HG02852 (cell line): ENCODE measurements around the gene ELAVL1.
"Not testable (repeated sequence)": the region's sequence is repeated elsewhere in the genome, so short reads cannot be mapped to it uniquely, and the experiment has no call there.

Source experiments
- ATAC-seq: cut with Tn5 transposase; IDR thresholded peaks from one replicate; pipeline ENCODE4 v1.9.1; 2021; ENCODE audit warnings: mild to moderate bottlenecking, moderate library complexity; ENCODE audit not compliant: unreplicated experiment

Gene ELAVL1

DNA sequence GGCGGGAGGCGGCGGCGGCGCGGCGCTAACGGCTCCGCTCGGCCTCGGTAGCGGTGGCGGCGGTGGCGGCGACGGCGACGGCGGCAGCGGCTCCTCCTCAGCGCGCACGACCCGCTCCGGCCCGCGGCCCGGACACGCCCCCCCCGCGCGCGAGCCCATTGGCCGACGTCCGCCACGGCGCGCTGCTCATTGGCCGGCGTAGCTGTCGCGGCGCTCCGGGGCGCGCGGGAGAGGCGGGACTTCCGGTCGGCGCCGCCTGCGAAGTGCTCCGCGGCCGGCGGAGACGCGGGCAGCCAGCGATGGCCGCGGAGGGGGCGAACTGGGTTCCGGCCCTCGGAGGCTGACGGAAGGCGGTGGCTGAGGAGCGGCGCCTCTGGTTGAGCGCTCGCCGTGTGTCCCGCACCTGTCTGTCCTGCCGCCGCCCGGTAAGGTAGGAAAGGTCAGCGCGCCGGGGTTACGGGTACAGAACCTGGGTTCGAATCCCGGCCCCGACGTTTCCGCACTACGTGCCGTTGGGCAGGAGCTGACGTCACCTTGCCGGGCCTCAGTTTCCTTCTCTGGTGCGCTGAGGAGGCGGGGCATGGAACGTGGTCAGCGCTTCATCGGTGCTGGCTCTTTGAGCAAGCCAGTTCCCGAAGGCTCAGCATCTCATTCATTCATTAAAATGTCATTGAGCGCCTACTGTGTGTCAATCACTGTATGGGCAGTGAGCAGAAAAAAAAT is at the start of gene ELAVL1:
Gene ELAVL1 (minus strand): TSS at position 108 of the 723 bp plus-strand sequence. CDS start 13,826 bp downstream, outside the sequence.
- peak; percentile 75 for ATAC-seq

DNA sequence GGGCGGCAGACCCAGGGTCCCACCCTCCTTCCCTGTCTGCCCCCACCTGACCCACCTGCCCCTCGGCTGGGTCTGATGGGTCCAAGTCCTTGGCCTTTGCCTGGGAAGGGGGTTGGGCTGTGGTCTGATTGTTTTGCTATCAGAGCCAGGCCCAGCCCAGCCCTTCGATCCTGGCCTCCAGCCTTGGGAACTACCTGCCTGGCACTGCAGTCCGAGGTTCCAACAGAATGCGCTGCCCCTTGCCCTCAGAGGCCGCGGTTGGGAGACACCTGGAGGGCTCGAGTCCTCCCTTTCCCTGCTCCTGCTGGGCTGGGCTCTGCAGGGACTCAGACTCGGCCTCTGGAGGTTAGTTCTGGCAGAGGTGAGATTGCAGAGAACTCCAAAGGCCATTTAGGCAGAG is 48.7 kb upstream of the ELAVL1 start:
- ATAC-seq = no peak

DNA sequence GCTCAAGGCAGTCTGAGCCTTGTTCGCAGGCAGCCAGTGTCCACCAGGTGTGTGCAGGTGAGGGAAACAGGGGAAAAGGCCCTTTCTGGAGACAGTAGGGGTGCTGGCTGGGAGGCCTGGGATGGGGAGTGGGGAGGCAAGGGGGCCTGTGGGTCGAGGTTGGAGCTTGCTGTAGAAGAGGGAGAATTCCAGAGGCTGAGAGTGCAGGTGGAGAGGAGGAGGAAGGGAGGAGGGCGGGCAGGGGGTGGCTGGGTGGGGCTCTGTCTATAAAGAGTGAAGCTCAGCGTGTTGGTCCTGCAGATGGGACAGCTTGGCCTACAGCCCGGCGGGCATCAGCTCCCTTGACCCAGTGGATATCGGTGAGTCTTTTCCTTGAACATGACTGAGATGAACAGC is 47.0 kb upstream of the ELAVL1 start, which contains the start of gene CCL25:
Gene CCL25 (plus strand): TSS at position 297 of the 396 bp plus-strand sequence. CDS start 290 bp downstream, outside the sequence.
- ATAC-seq = no peak

DNA sequence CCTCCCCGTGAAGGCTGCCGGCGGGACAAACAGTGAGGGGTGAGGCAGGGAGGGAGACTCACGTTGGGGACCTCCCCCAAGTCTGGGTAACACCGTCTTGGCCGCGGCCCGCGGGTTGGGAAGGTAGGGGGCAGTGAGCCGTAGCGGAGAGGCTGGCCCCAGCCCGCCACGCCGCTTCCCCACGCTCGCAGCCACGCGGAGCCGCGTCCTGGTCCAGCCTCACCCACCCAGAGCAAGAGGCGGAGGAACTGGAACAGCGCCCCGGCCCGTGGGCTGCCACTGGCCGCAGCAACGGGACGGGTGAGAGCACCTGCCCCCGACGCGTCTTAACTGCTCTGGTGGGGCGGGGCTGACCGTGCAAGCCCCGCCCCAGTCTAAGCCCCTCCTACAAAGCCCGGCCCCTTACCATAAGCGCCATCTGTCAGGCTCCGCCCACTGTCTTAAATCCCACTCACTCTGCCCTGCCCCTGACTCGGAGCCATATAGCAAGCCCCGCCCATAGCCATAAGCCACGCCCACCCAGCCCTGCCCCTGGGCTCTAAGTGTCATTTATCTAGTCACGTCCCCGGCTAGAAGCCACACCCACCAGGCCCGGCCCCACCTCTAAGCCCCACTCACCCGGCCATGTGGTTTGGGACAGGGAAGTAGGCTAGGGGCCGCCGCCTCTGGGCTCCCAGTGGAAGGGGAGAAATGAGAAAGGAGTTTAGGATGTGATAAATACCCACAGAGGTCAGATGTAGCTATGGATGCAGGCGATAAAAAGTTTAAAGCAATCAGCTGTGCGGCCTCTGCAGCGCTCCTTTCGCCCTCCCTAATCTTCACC is 45.0 kb upstream of the ELAVL1 start:
- peak; percentile 72 for ATAC-seq

DNA sequence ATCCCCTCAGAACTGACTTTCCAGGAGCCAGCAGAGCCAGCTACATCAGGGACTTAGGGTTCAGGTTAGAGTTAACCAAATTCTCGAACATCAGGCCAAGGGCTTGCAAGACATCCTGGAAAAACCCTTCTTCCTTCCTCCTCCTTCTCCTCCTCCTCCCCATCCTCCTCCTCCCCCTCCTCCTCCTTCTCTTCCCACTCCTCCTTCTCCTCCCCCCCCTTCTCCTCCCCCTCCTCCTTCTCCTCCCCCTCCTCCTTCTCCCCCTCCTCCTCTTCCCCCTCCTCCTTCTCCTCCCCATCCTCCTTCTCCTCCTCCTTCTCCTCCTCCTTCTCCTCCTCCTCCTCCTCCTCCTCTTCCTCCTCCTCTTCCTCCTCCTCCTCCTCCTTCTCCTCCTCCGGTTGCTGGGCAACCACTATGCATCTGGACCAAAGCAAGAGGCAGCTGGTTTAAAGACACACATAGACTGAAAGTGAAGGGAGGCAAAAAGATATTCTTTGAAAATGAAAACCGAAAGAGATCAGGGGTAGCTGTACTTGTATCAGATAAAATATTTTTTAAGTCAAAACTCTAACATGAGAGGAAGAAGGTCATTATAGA is 41.2 kb upstream of the ELAVL1 start:
- ATAC-seq = no peak

DNA sequence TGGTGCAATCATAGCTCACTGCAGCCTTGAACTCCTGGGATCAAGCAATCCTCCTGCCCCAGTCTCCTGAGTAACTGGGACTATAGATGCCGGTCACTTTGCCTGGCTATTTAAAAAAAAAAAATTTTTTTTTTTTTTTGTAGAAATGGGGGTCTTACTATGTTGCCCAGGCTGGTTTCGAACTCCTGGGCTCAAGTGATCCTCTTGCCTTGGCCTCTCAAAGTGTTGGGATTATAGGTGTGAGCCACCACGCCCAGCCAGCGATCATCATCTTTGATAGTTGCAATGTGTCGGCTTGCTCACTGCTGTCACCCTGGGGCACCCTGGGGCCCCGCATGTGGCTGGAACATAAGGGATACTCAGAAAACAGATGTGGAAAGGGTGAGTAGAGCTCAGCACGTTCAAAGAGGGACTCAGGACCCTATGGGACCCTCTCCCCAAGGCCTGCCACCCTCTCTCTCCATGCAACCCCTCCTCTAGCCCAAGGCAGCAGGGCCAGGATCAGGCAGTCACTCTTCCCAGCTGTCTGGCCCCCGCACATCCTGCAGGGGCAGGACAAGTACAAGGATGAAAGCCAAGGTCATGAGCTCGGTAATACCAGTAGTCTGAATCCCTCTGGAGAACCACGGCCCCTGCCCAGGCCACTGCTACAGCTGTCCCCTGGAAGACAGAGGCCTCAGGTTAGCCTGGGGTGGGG is 40.6 kb upstream of the ELAVL1 start:
- no peak for ATAC-seq

DNA sequence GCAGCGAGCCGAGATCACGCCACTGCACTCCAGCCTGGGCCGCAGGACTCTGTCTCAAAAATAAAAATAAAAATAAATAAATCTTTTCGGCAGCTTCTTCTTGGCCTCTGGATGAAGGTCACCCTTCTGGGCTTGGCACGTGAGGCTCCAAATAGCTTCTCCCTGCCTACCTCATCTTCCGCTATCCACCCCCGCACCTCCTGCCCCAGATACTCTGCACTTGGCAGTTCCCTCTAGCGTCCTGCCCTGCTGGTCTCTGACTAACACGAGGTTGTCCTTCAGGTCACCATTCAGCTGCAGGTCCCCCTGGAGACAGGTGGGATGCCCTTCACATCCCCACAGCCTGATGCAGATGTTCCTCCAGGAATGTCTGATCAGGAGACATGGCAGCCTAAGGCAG is 38.6 kb upstream of the ELAVL1 start:
- no peak for ATAC-seq

DNA sequence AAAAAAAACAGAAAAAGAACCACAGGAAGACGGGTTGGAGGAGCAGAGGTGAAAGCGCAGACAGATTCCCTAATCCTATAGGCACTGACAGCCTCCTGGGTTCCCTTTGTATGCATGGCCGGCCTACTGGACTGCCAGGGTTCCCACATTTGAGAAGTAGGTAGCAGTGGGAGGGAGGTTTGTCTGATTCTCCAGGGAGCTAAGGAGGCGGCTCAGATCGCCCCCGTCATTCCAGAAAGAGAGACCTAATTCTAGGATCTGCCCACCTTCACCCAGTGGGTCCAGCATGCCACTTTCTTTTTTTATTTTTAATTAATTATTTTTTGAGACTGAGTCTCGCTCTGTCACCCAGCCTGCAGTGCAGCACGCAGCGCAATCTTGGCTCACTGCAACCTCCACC is 37.5 kb upstream of the ELAVL1 start:
- ATAC-seq = no peak

DNA sequence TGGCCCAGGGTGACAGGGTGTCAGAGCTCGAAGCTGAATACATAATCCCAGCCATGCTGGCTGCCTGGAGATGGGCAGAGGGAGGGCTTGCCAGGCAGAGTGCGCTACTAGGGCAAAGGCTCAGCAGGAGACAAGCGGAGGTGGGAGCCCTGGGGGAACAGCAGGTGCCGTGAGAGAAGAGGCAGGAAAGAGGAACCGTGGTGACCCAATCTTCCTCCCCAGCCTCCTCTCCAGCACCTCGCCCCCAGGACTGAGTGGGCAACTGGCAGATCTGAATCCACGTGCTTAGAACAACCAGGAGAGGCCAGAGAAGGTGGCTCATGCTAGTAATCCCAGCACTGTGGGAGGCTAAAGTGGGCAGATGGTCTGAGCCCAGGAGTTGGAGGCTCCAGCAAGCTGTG is 36.1 kb upstream of the ELAVL1 start:
- no peak for ATAC-seq

DNA sequence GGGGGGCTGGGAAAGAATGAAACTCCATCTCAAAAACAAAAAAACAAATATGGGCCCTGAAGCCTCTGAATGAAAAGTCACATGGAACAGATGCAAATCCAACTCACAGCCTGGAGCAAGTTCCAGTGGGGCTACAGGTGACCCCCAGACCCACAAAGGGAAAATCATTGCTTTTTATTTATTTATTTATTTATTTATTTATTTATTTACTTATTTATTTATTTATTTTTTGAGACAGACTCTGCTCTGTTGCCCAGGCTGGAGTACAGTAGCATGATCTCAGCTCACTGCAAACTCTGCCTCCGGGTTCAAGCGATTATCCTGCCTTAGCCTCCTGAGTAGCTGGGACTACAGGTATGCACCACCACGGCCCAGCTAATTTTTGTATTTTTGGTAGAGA is 33.8 kb upstream of the ELAVL1 start:
- no peak for ATAC-seq

DNA sequence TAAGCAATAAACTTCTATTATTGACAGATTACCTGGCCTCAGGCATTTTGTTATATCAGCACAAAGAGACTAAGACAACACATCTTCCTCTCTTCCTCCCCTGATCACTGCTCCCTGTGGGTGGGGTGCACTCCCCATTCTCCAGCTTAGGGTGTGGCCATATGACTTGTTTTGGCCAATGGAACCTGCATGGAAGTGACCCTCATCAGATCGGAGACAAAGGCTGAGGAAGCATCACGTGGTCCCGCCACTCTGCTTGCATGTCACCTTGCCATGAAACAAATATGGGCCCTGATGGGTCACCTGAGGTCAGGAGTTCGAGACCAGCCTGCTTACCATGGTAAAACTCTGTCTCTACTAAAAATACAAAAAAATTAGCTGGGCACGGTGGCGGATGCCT is 33.4 kb upstream of the ELAVL1 start:
- ATAC-seq = no peak

DNA sequence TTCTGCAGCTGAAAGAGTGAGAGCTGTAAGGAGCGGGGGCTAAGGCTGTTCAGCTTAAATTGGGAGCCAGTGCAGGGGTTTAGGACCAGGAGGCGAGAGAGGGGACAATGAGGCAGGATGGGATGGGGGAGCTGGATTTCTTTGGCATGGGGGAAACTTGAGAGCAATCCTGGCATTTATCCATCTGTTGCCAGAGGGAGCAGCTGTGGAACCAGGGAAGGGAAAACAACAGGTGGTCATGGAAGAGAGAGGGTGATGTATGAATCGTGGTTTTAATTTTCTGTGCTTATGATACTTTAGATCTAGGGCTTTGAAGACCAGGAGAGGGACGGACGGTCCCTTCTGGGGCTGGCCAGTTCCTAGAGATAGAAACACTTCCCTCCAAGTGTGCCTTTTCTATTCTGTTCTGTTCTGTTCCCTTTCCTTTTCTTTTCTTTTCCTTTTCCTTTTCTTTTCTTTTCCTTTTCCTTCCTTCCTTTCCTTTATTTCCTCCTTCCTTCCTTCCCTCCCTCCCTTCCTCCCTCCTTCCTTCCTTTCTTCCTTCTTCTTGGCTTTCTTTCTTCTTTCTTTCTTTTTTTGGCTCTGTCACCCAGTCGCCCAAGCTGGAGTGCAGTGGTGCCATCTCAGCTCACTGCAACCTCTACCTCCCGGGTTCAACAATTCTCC is 31.1 kb upstream of the ELAVL1 start:
- ATAC-seq = no peak

DNA sequence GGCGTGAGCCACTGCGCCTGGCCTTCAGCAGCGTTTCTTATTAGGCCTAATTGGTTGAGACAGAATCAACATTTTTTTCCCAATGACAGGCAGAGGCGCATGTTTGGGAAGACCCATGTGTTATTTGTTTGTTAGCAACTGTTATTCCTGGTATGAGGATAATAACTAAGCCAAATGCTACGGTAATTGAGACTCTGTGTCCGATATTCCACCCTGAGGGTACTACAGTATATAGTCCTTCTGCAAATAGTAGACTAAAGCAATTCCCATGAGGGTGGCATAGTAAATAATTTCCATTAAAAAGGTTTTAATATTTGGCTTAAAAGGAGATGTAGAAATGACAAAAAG is 28.7 kb upstream of the ELAVL1 start:
- ATAC-seq = no peak

DNA sequence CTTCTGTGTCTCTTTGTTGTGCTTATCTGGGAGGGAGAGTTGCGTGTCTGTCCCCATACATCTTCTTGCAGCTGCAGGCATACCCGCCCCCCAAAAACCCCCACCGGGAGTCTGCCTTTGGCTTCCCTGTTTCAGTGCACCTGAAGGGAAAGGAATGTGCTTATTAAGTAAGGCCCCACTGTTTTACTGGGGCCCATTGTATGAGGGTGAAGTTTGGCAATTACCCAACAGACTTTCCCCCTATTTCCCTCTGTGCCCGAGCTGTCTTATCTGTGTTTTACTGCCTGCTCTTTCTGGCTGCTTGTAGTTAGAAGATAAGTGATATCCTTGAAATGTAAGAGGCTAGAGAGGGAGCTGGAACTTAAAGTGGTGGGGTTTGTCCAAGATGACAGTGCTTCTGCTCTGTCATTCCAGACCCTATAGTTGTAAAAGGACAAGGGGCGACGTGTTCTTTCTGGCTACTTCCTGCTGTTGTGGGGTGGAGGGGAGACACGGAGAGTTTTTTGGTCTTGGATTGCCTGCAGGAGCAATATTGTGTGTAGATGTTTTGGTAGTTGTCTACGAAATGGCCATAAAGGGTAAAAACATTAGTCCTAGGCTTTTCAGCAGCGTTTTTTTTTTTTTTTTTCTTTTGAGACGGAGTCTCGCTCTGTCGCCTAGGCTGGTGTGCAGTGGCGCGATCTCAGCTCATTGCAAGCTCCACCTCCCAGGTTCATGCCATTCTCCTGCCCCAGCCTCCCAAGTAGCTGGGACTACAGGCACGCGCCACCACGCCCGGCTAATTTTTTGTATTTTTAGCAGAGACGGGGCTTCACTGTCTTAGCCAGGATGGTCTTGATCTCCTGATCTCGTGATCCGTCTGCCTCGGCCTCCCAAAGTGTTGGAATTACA is 28.1 kb upstream of the ELAVL1 start:
- ATAC-seq = not testable (repeated sequence)

DNA sequence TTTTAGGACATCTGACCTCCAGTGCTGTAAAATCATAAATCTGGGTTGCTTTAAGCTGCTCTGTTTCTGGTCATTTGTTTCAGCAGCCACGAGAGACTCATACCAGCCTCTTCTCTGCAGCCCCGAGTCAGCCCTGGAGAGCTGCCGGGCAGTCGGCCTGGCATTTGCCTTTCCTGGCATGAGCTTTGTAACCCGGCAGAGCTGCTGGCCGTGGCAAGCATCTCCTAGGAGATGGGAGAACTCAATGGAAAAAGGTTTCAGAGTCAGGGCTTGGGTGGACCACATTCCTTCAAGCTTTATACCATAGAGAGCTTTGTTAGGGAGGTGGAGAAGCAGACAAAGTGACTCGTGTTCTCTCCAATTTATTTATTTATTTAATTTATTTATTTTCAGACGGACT is 25.5 kb upstream of the ELAVL1 start:
- ATAC-seq = no peak

DNA sequence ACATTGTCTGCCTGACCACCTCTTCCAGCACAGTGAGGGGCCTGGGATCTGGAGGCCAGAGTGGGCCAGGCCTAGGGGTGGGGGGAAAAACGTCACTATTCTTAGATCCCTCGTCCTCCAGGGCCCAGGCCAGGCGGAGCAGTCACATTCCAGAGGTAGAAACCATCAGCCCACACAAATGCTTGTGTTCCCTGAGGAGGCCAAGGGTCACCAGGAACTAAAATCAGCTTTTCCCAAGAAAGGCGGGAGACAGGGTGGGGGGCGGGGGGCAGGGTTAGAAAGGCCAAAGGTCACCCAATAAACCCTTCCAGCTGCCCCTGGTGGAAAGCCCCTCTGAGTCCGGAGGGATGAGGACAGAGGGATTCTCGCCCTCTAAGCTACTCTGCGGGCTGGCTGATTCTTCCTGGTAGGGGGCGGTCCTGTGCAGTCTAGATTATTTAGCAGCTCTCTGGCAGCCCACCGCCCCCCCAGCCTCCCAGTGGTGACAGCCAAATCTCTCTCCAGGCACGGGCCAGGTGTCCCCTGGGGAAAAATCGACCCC is 23.6 kb upstream of the ELAVL1 start:
- ATAC-seq = no peak

DNA sequence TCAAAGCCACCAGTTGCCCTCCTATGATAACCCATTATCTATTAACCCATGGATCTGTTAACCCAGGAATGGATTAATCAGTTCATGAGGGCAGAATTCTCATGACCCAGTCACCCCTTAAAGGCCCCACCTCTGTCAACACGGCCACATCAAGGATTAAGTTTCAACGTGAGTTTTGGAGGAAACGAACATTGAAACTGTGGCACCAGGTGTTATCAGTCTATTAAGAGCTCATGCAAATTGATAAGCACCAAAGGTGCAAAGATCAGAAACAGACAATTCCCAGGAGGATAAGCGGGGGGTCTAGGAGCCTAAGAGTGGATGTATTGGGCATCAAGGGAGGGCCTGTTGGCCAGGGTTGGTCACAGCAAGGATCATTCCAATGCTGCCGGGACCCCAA is 19.9 kb upstream of the ELAVL1 start:
- no peak for ATAC-seq

DNA sequence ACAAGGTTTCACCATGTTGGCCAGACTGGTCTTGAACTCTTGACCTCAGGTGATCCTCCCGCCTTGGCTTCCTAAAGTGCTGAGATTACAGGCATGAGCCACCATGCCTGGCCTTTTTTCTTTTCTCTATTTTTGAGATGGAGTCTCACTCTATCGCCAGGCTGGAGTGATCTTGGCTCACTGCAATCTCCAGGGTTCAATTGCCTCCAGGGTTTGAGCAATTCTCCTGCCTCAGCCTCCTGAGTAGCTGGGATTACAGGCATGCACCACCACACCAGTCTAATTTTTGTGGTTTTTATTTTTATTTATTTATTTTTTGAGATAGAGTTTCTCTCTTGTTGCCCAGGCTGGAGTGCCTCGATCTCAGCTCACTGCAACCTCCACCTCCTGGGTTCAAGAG is 18.8 kb upstream of the ELAVL1 start:
- ATAC-seq = not testable (repeated sequence)

DNA sequence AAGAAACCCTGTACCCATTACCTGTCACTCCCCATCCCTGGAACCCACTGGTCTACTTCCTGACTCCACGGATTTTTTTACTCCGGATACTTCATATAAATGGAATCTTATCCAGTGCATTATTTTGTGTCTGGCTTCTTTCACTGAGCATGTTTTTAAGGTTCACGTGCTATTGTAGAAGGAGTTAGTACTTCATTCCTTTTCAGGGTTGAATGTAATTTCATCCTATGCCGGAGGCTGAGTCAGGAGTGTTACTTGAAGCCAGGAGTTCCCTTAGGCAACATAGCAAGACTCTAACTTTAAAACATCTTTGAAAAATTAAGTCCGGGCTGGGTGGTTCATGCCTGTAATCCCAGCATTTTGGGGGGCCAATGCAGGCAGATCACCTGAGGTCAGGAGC is 17.9 kb upstream of the ELAVL1 start:
- ATAC-seq = no peak
